Measurements from ENCODE around the gene FAAP20.

FAAP20 gene

GRCh38 chr1:2231532-2232254 is 37.1 kb upstream of the FAAP20 start:
- Histone ChIP-seq H4K20me1 (ENCODE audit: insufficient read depth, low read length, poor library complexity, severe bottlenecking) (peaks cover 64% of the 10 kb centered on the region), H3K4me2 (ENCODE audit: low read depth, low read length, poor library complexity, severe bottlenecking) (peak overlapping the region; percentile 77), H3K9me2 (replicated peaks; ENCODE audit: low read depth, low read length) (no peaks in the 10 kb centered on the region), H3K4me3 (ENCODE audit: low read length, poor library complexity, severe bottlenecking) (peak overlapping the region; percentile 71), H3K27me3 (ENCODE audit: insufficient read depth, low read length, poor library complexity, severe bottlenecking) (no peaks in the 10 kb centered on the region), H2AFZ (ENCODE audit: low read length) (no peak overlapping the region), H3F3A (ENCODE audit: low read depth) (no peaks in the 10 kb centered on the region), H3K36me3 (ENCODE audit: insufficient read depth, low read length) (no peaks in the 10 kb centered on the region), H3K9ac (ENCODE audit: low read depth, low read length, poor library complexity, severe bottlenecking) (peak overlapping the region; percentile 70), H3K79me2 (ENCODE audit: insufficient read depth, low read length) (peaks cover 80% of the 10 kb centered on the region), H3K4me1 (ENCODE audit: insufficient read depth, low read length, poor library complexity, severe bottlenecking) (peaks cover 62% of the 10 kb centered on the region), H3K9me3 (ENCODE audit: insufficient read depth, low read depth, low read length) (no peaks in the 10 kb centered on the region)
- TF ChIP-seq CTCF (conservative IDR thresholded peaks at IDR 0.05; ENCODE audit: low read length) (no peak), EZH2phosphoT487 (IDR thresholded peaks at IDR 0.05; ENCODE audit: borderline replicate concordance) (no peak)

- Histone ChIP-seq H3F3A (ENCODE audit: low read depth) (no peaks in the 10 kb centered on the region), H3K9ac (ENCODE audit: low read depth, low read length, poor library complexity, severe bottlenecking) (peak overlapping the region; percentile 70), H4K20me1 (ENCODE audit: insufficient read depth, low read length, poor library complexity, severe bottlenecking) (peaks cover 62% of the 10 kb centered on the region), H3K9me3 (ENCODE audit: insufficient read depth, low read depth, low read length) (no peaks in the 10 kb centered on the region), H3K36me3 (ENCODE audit: insufficient read depth, low read length) (no peaks in the 10 kb centered on the region), H3K79me2 (ENCODE audit: insufficient read depth, low read length) (peaks cover 73% of the 10 kb centered on the region), H3K4me1 (ENCODE audit: insufficient read depth, low read length, poor library complexity, severe bottlenecking) (peaks cover 62% of the 10 kb centered on the region), H2AFZ (ENCODE audit: low read length) (no peak overlapping the region), H3K4me3 (ENCODE audit: low read length, poor library complexity, severe bottlenecking) (peak overlapping the region; percentile 71), H3K4me2 (ENCODE audit: low read depth, low read length, poor library complexity, severe bottlenecking) (peak overlapping the region; percentile 77), H3K27me3 (ENCODE audit: insufficient read depth, low read length, poor library complexity, severe bottlenecking) (no peaks in the 10 kb centered on the region), H3K9me2 (replicated peaks; ENCODE audit: low read depth, low read length) (no peaks in the 10 kb centered on the region)
- TF ChIP-seq CTCF (conservative IDR thresholded peaks at IDR 0.05; ENCODE audit: low read length) (no peak), EZH2phosphoT487 (IDR thresholded peaks at IDR 0.05; ENCODE audit: borderline replicate concordance) (no peak)
Observed at GRCh38 chr1:2230781-2231531, 36.4 kb upstream of the FAAP20 start.

GRCh38 chr1:2229911-2230731 is 35.5 kb upstream of the FAAP20 start:
- TF ChIP-seq EZH2phosphoT487 (IDR thresholded peaks at IDR 0.05; ENCODE audit: borderline replicate concordance): no peak
- no peak for TF ChIP-seq CTCF (conservative IDR thresholded peaks at IDR 0.05; ENCODE audit: low read length)
- H3K79me2 ChIP-seq (ENCODE audit: insufficient read depth, low read length): peaks cover 64% of the 10 kb centered on the region

More at GRCh38 chr1:2229911-2230731, 35.5 kb upstream of the FAAP20 start:
- no peaks in the 10 kb centered on the region for H3K36me3 ChIP-seq (ENCODE audit: insufficient read depth, low read length)
- H3K9ac ChIP-seq (ENCODE audit: low read depth, low read length, poor library complexity, severe bottlenecking): peak overlapping the region; percentile 70
- peak overlapping the region; percentile 77 for H3K4me2 ChIP-seq (ENCODE audit: low read depth, low read length, poor library complexity, severe bottlenecking)
- peaks cover 54% of the 10 kb centered on the region for H4K20me1 ChIP-seq (ENCODE audit: insufficient read depth, low read length, poor library complexity, severe bottlenecking)
- no peak overlapping the region for H2AFZ ChIP-seq (ENCODE audit: low read length)
- no peaks in the 10 kb centered on the region for H3K9me2 ChIP-seq (replicated peaks; ENCODE audit: low read depth, low read length)
- H3K4me1 ChIP-seq (ENCODE audit: insufficient read depth, low read length, poor library complexity, severe bottlenecking): peaks cover 53% of the 10 kb centered on the region
- H3K9me3 ChIP-seq (ENCODE audit: insufficient read depth, low read depth, low read length): no peaks in the 10 kb centered on the region
- peak overlapping the region; percentile 71 for H3K4me3 ChIP-seq (ENCODE audit: low read length, poor library complexity, severe bottlenecking)
- H3K27me3 ChIP-seq (ENCODE audit: insufficient read depth, low read length, poor library complexity, severe bottlenecking): no peaks in the 10 kb centered on the region
- H3F3A ChIP-seq (ENCODE audit: low read depth): no peaks in the 10 kb centered on the region

All from Loucy (cell line).